Activated naive CD4-positive, alpha-beta T cell treated with anti-CD3 and anti-CD28 coated beads, Interleukin-2, amount 50 U/mL, for 72 hours (primary cell): Measurements from ENCODE around the gene ZBTB7B. TPM values are rescaled to one million over a fixed set of nuclear protein-coding genes. Genes with fewer than 3 reads are reported as not detected.

ENCODE experiments used
- ATAC-seq, 2 donors: fragments of 150-1000 bp; cut with Tn5 transposase; 2 replicates each; pipeline ENCODE4 v1.10.0; 2021; ENCODE audit warnings: mild to moderate bottlenecking in 2 of 2, moderate library complexity in 2 of 2
- DNase-seq, 2 donors: peaks; one replicate each; pipeline ENCODE4 v3.0.0; 2021 to 2022; ENCODE audit warnings: low spot score in 2 of 2
- H3K27ac Mint-ChIP-seq, 2 donors: one replicate each; pipeline ENCODE4 v1.8.0; 2022; ENCODE audit warnings: mild to moderate bottlenecking in 2 of 2, mixed read lengths in 2 of 2
- H3K36me3 Mint-ChIP-seq, 2 donors: one replicate each; pipeline ENCODE4 v1.8.0; 2022; ENCODE audit warnings: mixed read lengths in 2 of 2
- H3K9me3 Mint-ChIP-seq, 2 donors: one replicate each; pipeline ENCODE4 v1.8.0; 2022; ENCODE audit warnings: mixed read lengths in 2 of 2
- total RNA-seq, 2 donors: library from RNA; stranded (reverse); gene quantifications; one replicate each; pipeline ENCODE4 v1.2.3, GENCODE V29; 2022

The ZBTB7B gene
- total RNA-seq, 2 donors from 2014 or later = 97.4 to 184 TPM

DNA sequence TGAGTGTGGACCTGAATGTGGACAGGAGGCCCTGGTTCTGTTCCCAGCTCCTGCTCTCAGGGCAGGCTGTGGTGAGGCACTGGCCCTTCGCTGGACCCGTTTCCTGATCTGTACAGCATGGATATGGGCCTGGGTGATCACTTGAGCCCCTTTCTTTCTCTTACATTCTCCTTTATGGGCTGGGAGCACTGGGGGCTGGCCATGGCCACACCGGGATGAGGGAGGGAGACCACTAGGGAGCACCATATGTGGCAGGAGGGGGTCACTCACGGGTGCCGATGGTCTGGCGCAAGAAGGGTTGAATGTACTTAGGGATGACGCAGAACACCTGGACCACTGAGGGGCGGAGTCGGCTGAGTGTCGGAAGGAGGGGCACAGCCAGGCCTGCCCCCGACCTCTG lies 28.3 kb downstream of the ZBTB7B start:
- H3K27ac Mint-ChIP-seq = no peak overlapping the region
- ATAC-seq (no peak), DNase-seq (no peak)
- no peaks in the 10 kb centered on the region for H3K36me3 Mint-ChIP-seq
- no peaks in the 10 kb centered on the region for H3K9me3 Mint-ChIP-seq

- no peak for ATAC-seq
- Mint-ChIP-seq H3K36me3 (no peaks in the 10 kb centered on the region), H3K9me3 (no peaks in the 10 kb centered on the region), H3K27ac (no peak overlapping the region)
- no peak for DNase-seq
Measured at GRCh38 chr1:155032886-155033285, 30.3 kb downstream of the ZBTB7B start.

GRCh38 chr1:155033524-155033923 lies 30.9 kb downstream of the ZBTB7B start, which contains the start of the genes DCST1 and DCST2:
Gene DCST1, plus strand, starts transcription at chr1:155033824. Its CDS starts 213 bp downstream, at chr1:155034037.
Gene DCST2, minus strand, starts transcription at chr1:155033781. Its CDS starts 80 bp downstream, at chr1:155033701.
- ATAC-seq (no peak), DNase-seq (no peak)
- Mint-ChIP-seq H3K27ac (no peak within 1 kb of the TSS), H3K36me3 (no peaks in the 10 kb centered on the region), H3K9me3 (no peaks in the 10 kb centered on the region)

DNA sequence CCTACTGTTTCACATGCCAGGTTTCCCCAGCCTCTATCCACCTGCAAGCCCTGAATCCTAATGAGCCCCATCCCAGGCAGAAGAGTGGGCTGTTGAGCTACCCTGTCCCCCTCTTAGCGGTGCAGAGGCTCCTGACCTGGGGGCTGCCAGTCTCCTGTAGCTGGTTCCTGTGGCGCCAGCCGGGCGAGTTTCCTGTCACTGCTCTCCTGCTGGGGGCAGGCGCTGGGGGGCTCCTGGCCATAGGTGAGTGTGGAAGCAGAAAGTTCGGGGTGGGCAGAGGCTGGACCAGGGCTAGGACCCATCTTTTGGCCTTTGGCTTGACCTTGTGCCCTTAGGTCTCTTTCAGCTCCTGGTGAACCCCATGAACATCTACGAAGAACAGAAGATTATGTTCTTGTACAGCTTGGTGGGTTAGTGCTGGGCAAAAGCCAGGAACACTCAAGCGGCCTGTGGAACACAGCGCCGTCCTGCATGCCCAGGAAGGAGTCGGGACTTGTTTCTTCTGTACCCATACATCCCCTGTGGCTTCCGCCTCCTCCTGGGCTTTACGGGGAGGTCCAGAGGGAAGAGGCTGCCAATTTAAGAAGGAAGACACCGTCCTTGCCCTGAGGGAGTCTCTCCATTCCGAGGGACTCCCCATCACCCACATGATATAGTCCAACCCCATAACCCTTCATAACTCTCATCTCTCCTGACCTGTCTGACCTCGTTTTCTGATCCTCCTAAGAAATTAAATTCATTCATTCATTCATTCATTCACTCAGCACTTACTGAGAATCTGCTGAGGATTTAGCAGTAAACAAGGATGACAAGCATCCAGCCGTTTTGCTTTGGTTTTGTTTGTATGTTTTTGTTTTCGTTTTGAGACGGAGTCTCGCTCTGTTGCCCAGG lies 32.0 kb downstream of the ZBTB7B start:
- H3K27ac Mint-ChIP-seq = no peak overlapping the region
- ATAC-seq (no peak), DNase-seq (no peak)
- H3K9me3 Mint-ChIP-seq = no peaks in the 10 kb centered on the region
- H3K36me3 Mint-ChIP-seq = no peaks in the 10 kb centered on the region

DNA sequence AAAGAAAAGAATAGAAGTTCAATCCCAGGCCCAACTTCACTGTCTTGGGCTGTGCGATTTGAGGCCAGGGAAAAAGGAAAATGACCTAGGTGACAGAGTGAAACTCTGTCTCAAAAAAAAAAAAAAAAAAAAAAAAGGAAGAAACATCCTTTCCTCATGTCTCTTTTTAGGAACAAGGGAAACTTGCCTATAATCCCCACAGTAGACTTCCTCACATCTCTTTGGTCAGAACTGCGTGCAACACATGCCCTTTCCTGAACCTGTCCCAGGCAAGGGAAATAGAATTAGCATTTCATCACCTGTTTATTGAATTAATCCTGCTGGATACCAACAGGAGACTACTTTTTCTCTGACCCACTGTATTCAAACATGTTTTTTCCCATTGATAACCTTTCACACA lies 33.3 kb downstream of the ZBTB7B start:
- no peak overlapping the region for H3K27ac Mint-ChIP-seq
- H3K9me3 Mint-ChIP-seq = no peaks in the 10 kb centered on the region
- DNase-seq = no peak
- no peaks in the 10 kb centered on the region for H3K36me3 Mint-ChIP-seq
- no peak for ATAC-seq

DNA sequence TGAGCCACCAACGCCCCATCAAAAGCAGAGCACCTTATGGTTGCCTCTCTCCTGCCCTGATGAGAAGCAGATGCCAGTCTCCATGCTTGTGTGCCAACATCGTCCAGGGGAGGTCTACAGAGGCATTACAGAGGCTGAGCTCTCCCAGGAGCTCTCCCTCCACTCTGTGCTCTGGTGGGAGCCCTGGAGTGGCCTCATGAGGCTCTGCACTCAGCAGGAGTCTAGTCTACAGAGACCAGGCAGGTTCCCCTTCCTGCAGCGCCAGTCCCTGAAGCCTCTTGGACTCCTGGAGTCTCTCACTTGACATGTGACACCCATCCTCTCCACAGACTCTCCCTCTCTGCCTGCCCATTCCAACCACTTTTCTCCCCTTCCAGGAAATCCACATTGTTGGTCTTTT lies 34.4 kb downstream of the ZBTB7B start:
- no peak for DNase-seq
- H3K36me3 Mint-ChIP-seq = no peaks in the 10 kb centered on the region
- H3K9me3 Mint-ChIP-seq = no peaks in the 10 kb centered on the region
- no peak overlapping the region for H3K27ac Mint-ChIP-seq
- no peak for ATAC-seq

DNA sequence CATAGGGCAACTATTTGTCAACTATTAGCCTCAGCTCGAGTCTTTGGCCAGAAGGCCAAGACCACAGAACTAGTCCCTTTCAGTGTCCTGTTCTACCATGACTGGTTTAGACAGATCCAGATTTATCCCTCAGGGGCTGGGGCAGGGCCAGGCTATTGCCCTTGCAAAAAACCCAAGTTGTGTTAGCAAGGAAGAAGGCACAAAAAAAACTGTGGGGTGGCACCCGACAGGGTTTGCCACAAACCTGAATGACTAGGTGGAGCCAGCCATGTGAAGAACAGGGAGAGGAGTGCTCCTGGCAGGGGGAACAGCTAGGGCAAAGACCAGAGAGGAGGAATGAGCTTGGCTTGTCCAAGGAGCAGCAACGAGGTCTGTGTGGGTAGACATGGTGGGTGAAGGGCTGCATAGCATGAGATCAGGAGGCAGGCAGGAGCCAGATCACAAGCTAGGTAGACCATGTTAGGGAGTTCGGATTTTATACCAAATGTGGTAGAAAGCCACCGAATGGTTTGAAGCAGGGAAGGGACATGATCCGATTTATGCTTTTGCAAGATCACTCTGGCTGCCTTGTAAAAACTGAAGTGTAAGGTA lies 35.3 kb downstream of the ZBTB7B start:
- no peak overlapping the region for H3K27ac Mint-ChIP-seq
- DNase-seq = no peak
- no peak for ATAC-seq
- H3K36me3 Mint-ChIP-seq = no peaks in the 10 kb centered on the region
- no peaks in the 10 kb centered on the region for H3K9me3 Mint-ChIP-seq

DNA sequence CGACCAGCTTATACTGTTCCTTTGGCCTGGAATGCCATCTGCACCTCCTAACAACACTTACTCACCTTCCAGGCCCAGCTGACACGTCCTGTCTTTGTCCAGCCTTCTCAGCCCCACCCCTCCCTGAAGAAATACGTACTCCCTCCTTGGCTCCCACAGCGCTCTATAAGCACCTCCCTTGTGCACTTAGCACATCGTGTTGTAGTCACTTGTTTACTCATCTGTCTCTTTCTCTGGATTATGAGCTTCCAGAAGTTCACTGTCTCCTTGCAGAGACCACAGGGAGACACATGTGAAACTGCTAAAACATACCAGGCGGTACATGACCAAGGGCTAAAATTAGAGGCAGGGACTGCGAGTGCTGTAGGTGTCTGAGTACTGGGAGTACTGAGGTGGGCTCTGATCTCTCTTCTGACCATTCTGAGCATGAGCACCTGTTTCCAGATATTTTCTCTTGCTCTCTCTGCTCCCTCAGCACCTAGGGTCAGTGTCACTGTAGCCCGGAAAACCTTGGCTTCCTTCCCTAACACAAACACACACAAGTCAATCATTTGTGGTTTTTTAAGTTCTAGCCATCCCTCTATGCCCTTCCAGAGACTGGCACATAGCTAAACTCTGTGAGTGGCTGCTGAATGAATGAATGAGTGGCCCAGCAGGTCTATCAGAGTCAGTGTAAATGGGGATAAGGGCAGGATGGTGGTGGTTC lies 36.2 kb downstream of the ZBTB7B start:
- H3K9me3 Mint-ChIP-seq = no peaks in the 10 kb centered on the region
- ATAC-seq = no peak
- DNase-seq = no peak
- no peak overlapping the region for H3K27ac Mint-ChIP-seq
- no peaks in the 10 kb centered on the region for H3K36me3 Mint-ChIP-seq

DNA sequence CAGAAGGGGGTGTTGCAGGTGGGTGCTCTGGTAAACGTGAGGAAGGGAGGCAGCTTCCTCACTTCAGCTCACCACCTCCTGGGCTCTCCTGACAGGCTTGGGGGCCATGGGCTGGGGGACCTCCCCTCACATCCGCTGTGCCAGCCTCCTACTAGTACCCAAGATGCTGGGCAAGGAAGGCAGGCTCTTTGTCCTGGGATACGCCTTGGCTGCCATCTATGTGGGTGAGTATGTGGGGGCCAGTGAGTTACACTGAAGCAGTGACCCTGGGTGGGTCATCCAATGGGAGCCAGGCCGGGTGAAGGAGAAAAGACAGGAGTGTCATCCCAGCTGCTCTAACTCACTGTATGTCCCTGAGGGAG lies 36.7 kb downstream of the ZBTB7B start:
- H3K9me3 Mint-ChIP-seq = no peaks in the 10 kb centered on the region
- no peaks in the 10 kb centered on the region for H3K36me3 Mint-ChIP-seq
- ATAC-seq (no peak), DNase-seq (no peak)
- H3K27ac Mint-ChIP-seq = no peak overlapping the region

- Mint-ChIP-seq H3K9me3 (no peaks in the 10 kb centered on the region), H3K27ac (no peak overlapping the region), H3K36me3 (no peaks in the 10 kb centered on the region)
- no peak for DNase-seq
- no peak for ATAC-seq
Measured at GRCh38 chr1:155040358-155041093, 37.9 kb downstream of the ZBTB7B start.

- no peaks in the 10 kb centered on the region for H3K36me3 Mint-ChIP-seq
- no peaks in the 10 kb centered on the region for H3K9me3 Mint-ChIP-seq
- ATAC-seq = no peak
- no peak for DNase-seq
- peak overlapping the region in 1 of 2 donors; percentile 18 for H3K27ac Mint-ChIP-seq
Measured at GRCh38 chr1:155042789-155043188, 40.2 kb downstream of the ZBTB7B start.

DNA sequence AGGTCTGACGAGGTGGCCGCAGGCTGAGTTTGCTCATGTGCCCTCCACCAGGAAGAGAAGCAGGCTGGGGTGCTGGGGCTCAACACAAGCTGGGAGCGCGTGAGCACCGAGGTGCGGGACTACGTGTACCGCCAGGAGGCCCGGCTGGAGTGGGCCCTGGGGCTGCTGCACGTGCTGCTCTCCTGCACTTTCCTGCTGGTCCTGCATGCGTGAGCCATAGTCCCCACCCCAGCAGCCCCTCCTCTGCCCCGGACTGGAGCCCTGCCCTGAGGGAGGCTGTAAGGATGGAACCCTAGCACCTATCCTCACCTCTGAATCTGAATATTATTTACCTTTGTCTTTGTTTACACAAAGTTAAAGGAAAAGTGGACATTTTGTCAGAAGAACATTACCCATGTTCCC lies 40.7 kb downstream of the ZBTB7B start:
- DNase-seq = no peak
- no peaks in the 10 kb centered on the region for H3K9me3 Mint-ChIP-seq
- H3K36me3 Mint-ChIP-seq = no peaks in the 10 kb centered on the region

GRCh38 chr1:155043793-155044192 lies 41.2 kb downstream of the ZBTB7B start:
- no peak for ATAC-seq

More for the DNA sequence above, 40.7 kb downstream of the ZBTB7B start:
- ATAC-seq = no peak
- H3K27ac Mint-ChIP-seq = no peak overlapping the region

GRCh38 chr1:155044365-155044764 lies 41.8 kb downstream of the ZBTB7B start:
- Mint-ChIP-seq H3K9me3 (no peaks in the 10 kb centered on the region), H3K36me3 (no peaks in the 10 kb centered on the region), H3K27ac (peak overlapping the region in 1 of 2 donors; percentile 24)
- no peak for ATAC-seq
- no peak for DNase-seq

More at GRCh38 chr1:155043793-155044192, 41.2 kb downstream of the ZBTB7B start:
- DNase-seq = no peak
- Mint-ChIP-seq H3K9me3 (no peaks in the 10 kb centered on the region), H3K36me3 (no peaks in the 10 kb centered on the region), H3K27ac (no peak overlapping the region)

DNA sequence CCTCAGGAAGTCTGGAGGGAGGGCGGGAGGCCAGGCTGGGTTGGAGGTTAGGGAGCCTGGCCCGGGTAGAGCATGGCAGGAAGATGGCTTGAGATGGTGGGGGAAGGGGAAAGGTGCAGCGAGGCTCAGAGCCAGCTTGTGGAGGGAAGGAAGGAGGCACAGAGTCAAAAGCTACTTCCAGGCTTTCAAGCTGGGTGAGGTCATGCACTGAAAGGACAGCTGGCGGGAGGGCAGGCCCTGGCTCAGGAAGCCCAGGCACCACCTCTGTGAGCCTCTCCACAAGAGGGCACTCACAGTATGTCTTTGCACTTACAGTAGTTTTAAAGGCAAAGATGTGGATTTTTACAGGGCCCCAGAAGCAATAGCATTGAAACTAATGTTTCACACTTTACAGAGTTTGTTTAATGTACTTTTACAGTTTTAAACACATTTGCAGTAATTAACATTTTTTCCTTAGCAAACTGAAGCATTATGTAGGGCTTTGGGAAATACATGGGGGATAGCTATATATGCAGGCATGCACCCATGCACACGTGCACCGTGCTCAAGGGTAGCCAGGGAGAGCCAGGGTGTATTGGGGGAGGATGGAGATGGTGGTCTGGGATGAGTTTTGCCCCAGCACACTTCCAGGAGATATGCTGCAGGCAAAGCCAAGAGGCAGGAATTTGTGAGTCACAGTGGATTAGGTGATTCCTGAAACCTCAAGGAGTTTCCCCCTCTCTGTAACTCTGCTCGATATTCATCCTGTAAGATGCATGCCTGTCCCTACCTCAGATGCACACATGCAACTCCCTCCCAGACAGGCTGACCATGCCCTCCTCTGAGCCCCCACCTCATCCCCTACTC lies 42.4 kb downstream of the ZBTB7B start:
- H3K9me3 Mint-ChIP-seq = no peaks in the 10 kb centered on the region
- H3K27ac Mint-ChIP-seq = peak overlapping the region in 1 of 2 donors; percentile 24
- ATAC-seq = peak; percentile 95 to 96
- peak in 1 of 2 donors; percentile 49 for DNase-seq
- no peaks in the 10 kb centered on the region for H3K36me3 Mint-ChIP-seq
